HG02840 (cell line): ENCODE results near the gene VPS50.
"Not testable (repeated sequence)": the region's sequence is repeated elsewhere in the genome, so short reads cannot be mapped to it uniquely, and the experiment has no call there.

Experiments
- ATAC-seq: cut with Tn5 transposase; IDR thresholded peaks from one replicate; pipeline ENCODE4 v1.9.1; 2021; ENCODE audit warnings: mild to moderate bottlenecking, moderate library complexity, moderate number of reproducible peaks; ENCODE audit not compliant: unreplicated experiment, low FRiP score

The VPS50 gene

DNA sequence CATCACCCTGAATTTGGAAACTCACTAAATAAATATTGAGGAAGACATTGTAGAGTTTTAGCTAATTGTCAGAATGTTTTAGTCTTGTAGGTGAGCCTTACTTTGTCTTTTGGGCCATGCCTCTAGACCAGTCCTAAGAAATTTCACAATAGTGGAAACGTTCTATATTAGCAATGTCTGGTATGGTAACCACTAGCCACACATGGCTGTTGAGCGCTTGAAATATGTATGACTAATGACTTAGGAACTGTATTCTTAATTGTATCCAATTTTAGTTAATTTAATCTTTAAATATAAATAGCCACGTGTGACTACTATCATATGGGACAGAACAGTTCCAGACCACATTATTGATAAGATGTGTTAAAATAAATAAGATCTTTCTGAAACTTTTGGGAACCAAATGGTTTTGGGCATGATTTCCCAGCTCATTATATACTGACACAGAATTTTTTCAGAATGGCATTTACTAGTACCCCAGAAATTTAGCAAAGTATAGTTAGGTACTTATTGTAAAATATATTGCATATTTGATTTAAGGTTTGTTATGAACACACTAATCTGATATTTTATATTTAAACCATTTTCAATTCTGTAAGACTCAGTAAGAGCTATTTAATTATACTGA lies 95.0 kb downstream of the VPS50 start:
- ATAC-seq, result no peak

DNA sequence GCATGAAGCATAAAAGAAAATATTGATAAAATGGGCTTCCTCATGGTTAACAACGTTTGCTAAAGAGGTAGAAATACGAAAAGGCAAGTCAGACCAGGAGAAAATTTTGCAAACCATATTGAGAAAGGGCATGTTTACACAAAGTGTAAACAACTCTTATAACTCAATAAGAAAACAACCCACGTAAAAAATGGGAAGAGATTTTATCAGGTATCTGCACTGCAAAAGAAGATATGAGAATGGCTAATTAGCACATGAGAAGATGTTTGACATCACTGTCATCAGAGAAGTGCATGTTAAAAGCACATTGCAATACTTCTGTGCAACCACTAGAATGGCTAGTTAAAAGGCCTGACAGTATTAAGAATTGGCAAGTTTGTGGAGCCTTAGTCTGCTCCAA lies 99.5 kb downstream of the VPS50 start:
- no peak for ATAC-seq

- ATAC-seq, result no peak
These were observed 100.0 kb downstream of the VPS50 start for GRCh38 chr7:93332172-93332571.

DNA sequence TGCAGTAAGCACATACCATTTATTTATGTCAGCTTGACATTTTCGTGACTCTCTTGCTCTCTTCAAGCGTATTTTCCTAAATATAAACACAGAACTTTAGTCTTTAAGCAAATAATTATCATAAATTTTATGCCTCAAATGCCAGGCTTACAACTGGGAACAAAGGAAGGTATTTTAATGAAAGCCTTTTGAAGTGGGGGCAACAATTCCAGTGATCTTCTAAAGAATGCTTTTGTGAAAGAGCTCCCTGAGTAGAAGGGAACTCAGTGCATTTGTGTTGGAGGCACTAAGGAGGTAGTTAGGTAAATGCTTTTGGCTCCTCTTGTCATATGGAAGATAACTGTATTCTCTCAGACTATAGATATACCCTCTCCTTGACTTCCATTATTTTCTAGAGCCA lies 104.9 kb downstream of the VPS50 start:
- ATAC-seq, result no peak

GRCh38 chr7:93342178-93342577 lies 110.0 kb downstream of the VPS50 start:
- not testable (repeated sequence) for ATAC-seq

DNA sequence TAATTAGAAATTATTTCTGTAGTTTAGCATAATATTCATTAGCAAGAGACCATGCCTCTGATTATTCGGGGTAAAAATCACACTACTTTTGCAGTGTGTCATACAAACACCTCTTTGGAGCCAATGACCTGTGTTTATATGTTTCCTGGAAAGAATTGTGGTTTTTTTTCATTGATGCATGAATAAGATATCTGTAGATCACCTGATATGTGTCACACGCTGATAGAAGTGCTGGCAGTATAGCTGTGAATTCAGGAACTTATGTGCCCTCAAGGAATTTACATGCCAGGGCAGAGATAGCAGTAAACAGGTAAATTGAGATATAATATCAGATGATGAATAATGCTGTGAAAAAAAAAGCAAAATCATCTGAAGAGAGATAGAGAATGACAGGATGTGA lies 118.2 kb downstream of the VPS50 start:
- no peak for ATAC-seq

- ATAC-seq, result no peak
These were observed 120.7 kb downstream of the VPS50 start for GRCh38 chr7:93352881-93353280.

GRCh38 chr7:93354815-93355214 lies 122.6 kb downstream of the VPS50 start:
- no peak for ATAC-seq

DNA sequence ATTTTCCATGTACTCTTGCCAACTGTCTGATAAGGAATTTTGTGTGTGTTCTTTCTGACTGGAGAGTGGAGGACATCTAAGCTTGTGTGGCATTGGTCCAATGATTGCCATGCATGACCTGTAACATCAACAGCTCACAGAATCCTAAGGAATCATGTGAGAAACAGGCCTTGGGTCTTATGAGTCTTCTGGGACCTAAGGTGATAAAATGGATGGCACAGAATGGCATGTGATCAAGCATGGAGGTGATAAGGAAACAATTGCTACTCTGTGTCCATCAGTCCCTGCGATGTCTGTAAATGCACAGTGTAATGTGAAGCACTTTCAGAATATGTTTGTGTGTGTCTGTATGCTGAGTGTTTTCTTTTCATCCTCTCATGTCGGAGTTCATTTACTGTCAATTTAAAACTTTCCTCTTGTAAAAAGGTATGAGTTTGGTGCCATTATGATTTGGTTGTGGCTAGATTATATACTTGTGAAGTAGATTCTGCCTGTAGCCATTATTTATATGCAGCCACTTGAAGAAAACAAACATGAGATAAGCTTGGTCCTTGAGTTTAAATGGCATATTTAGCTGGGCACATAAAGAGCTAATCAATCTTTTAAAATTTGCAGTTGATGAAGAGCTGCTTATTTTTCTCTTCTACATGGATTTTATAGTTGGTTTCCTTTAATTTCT lies 127.5 kb downstream of the VPS50 start:
- ATAC-seq, result no peak

DNA sequence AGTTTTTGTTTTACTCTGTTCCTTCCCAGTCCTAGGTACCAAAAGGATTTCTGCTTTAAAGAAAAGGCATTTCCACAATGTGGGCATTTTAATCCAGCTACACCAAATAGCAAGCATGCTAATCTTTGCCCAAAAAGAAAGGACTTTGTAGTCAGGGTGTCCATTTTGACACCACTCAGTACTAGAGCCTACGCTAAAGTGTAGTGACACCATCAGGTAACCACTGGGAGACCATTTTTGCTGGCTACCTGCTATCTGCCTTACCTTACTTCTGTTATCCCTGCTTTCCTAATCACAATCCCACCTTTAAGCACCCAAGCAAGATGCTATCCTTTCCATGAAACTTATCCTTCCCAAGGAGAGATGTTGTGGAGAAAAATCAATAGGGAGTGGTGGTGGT lies 129.7 kb downstream of the VPS50 start:
- ATAC-seq, result no peak

DNA sequence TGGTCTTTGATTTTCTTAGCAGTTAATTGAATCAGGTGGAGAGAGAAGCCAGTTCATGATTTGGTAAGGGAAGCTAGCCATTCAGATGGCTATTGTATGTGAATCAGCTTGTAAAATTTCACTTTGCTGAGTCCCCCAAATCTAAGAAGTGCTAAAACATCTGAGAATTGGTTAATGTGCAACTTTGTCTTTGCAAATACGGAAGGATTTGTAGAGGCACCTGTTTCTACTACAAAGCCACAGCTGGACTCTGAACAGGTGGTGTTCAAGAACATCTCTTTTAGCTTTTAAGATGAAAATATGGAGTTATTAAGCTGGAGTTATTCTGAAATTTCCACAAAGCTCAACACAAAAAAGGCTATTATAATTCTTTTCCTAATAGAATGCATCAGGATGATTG lies 132.6 kb downstream of the VPS50 start:
- peak; percentile 68 for ATAC-seq

DNA sequence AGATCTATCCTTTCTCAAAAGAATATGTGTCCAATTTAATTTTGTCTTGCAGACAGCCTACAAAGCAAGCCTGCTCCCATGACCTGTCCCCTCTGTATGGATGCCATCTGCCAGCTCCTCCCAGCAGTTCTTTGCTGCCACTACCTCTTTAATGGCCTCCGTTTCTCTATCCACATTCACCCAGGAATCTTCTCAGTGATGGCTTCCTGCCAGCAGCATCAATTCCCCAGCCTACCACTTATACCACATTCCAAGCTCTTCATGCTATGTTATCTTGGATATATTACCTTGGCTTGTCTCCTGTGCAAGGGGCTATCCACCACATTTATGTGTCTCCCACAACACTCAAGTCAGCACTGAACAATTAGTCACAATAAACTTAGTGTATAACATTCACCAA lies 133.2 kb downstream of the VPS50 start:
- ATAC-seq, result no peak

DNA sequence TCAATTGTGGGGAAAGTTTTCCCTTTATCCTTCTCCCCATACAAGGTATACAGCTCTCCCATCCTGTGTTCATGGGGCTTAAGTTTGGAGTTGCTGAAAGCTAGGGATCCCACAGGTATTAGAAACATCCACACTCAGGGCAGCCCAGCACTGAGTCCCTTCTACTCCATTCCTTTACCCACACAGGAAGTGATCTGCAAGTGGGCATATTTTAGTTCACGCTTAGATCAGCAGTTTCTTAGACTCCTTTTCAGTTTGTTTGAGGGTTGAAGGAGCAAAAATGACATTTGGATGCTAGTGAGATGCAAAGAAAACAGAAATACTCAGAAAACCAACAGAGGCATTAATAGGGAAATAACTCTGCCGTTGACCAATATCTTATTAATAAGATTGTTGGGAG lies 134.7 kb downstream of the VPS50 start:
- ATAC-seq, result no peak

GRCh38 chr7:93367254-93367653 lies 135.1 kb downstream of the VPS50 start:
- no peak for ATAC-seq

- ATAC-seq, result not testable (repeated sequence)
These were observed 138.8 kb downstream of the VPS50 start for GRCh38 chr7:93370937-93371336.

GRCh38 chr7:93373537-93373936 lies 141.4 kb downstream of the VPS50 start:
- no peak for ATAC-seq

- no peak for ATAC-seq
These were observed 142.3 kb downstream of the VPS50 start for GRCh38 chr7:93374345-93374940.

- no peak for ATAC-seq
These were observed 143.4 kb downstream of the VPS50 start for GRCh38 chr7:93375603-93376002.

GRCh38 chr7:93378131-93378760 lies 146.1 kb downstream of the VPS50 start:
- ATAC-seq, result no peak

- ATAC-seq, result no peak
These were observed 150.2 kb downstream of the VPS50 start for GRCh38 chr7:93382362-93382761.

DNA sequence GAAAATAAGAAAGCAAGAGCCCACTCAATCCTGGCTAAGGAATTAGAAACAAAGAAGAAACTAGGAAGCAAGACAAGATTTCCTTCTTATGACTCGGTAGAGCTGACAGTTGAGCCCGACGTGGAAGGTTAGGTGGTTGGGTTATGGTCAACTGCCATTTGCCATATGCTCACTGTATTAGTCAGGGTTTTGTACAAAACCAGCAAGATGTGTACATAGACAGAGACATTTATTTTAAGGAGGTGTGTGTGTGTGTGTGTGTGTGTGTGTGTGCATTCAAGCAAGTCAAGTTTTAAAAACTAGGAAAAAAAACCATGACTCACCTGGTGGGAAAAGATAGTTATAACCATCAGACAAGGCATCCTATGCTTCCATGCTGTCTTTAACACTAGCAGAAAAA lies 158.5 kb downstream of the VPS50 start:
- no peak for ATAC-seq

GRCh38 chr7:93392984-93393383 lies 160.8 kb downstream of the VPS50 start:
- ATAC-seq, result no peak
